GM21825 (cell line): ENCODE measurements around the gene TTC7B.

Source experiments
- ATAC-seq: cut with Tn5 transposase; IDR thresholded peaks from one replicate; pipeline ENCODE4 v1.9.1; 2021; ENCODE audit warnings: mild to moderate bottlenecking, moderate library complexity; ENCODE audit not compliant: unreplicated experiment

TTC7B gene

GRCh38 chr14:90805662-90806540, 10.3 kb downstream of the TTC7B start:
- no peak for ATAC-seq

- no peak for ATAC-seq
These were observed 11.2 kb downstream of the TTC7B start for GRCh38 chr14:90805084-90805391.

- ATAC-seq = no peak
These were observed 11.7 kb downstream of the TTC7B start for GRCh38 chr14:90804292-90805083.

- ATAC-seq = no peak
These were observed 13.0 kb downstream of the TTC7B start for GRCh38 chr14:90803249-90803648.

GRCh38 chr14:90799420-90799819, 16.8 kb downstream of the TTC7B start:
- ATAC-seq = no peak

- no peak for ATAC-seq
These were observed 18.3 kb downstream of the TTC7B start for GRCh38 chr14:90797919-90798318.

GRCh38 chr14:90797451-90797850, 18.8 kb downstream of the TTC7B start:
- ATAC-seq = no peak

- no peak for ATAC-seq
These were observed 19.9 kb downstream of the TTC7B start for GRCh38 chr14:90796329-90796728.

GRCh38 chr14:90795744-90796143, 20.5 kb downstream of the TTC7B start:
- ATAC-seq = no peak

GRCh38 chr14:90791486-90791885, 24.7 kb downstream of the TTC7B start:
- no peak for ATAC-seq

- no peak for ATAC-seq
These were observed 28.2 kb downstream of the TTC7B start for GRCh38 chr14:90788031-90788430.

- ATAC-seq = no peak
These were observed 30.3 kb downstream of the TTC7B start for GRCh38 chr14:90785876-90786450.

GRCh38 chr14:90785471-90785870, 30.8 kb downstream of the TTC7B start:
- no peak for ATAC-seq

- ATAC-seq = no peak
These were observed 31.5 kb downstream of the TTC7B start for GRCh38 chr14:90784621-90785270.

GRCh38 chr14:90783344-90783743, 32.9 kb downstream of the TTC7B start:
- ATAC-seq = no peak

GRCh38 chr14:90782892-90783291, 33.3 kb downstream of the TTC7B start:
- no peak for ATAC-seq

- ATAC-seq = no peak
These were observed 34.4 kb downstream of the TTC7B start for GRCh38 chr14:90781876-90782275.

- no peak for ATAC-seq
These were observed 34.9 kb downstream of the TTC7B start for GRCh38 chr14:90781344-90781761.

- no peak for ATAC-seq
These were observed 35.7 kb downstream of the TTC7B start for GRCh38 chr14:90780519-90780918.

GRCh38 chr14:90778571-90779255, 37.5 kb downstream of the TTC7B start:
- no peak for ATAC-seq
